GM21423 (cell line): ENCODE measurements around the gene HGF.
A peak's percentile ranks its signal among the peaks of the same experiment; 100 is the strongest.
"Not testable (repeated sequence)": the region's sequence is repeated elsewhere in the genome, so short reads cannot be mapped to it uniquely, and the experiment has no call there.

Experiments
- ATAC-seq: cut with Tn5 transposase; IDR thresholded peaks from one replicate; pipeline ENCODE4 v1.9.1; 2021; ENCODE audit warnings: mild to moderate bottlenecking, moderate library complexity; ENCODE audit not compliant: unreplicated experiment

HGF gene

GRCh38 chr7:81769891-81770727 lies at the start of gene HGF:
HGF (minus strand) TSS chr7:81770047; CDS start chr7:81769971, 76 bp downstream.
- no peak for ATAC-seq

GRCh38 chr7:81816312-81816711 lies 46.5 kb upstream of the HGF start:
- no peak for ATAC-seq

GRCh38 chr7:81812866-81813476 lies 43.1 kb upstream of the HGF start:
- peak; percentile 78 for ATAC-seq

GRCh38 chr7:81811956-81812865 lies 42.4 kb upstream of the HGF start:
- ATAC-seq = peak; percentile 38

- ATAC-seq = no peak
These were observed 40.8 kb upstream of the HGF start for GRCh38 chr7:81810476-81811155.

GRCh38 chr7:81808310-81808709 lies 38.5 kb upstream of the HGF start:
- ATAC-seq = not testable (repeated sequence)

GRCh38 chr7:81803267-81803666 lies 33.4 kb upstream of the HGF start:
- ATAC-seq = no peak

GRCh38 chr7:81802251-81802650 lies 32.4 kb upstream of the HGF start:
- no peak for ATAC-seq

- ATAC-seq = no peak
These were observed 31.7 kb upstream of the HGF start for GRCh38 chr7:81801532-81801931.

- ATAC-seq = no peak
These were observed 22.0 kb upstream of the HGF start for GRCh38 chr7:81791568-81792518.

- no peak for ATAC-seq
These were observed 20.8 kb upstream of the HGF start for GRCh38 chr7:81790686-81791085.

- no peak for ATAC-seq
These were observed 20.3 kb upstream of the HGF start for GRCh38 chr7:81790120-81790500.

GRCh38 chr7:81789406-81790119 lies 19.7 kb upstream of the HGF start:
- no peak for ATAC-seq

- ATAC-seq = no peak
These were observed 18.4 kb upstream of the HGF start for GRCh38 chr7:81788246-81788645.

GRCh38 chr7:81783818-81784217 lies 14.0 kb upstream of the HGF start:
- no peak for ATAC-seq

- no peak for ATAC-seq
These were observed 11.3 kb upstream of the HGF start for GRCh38 chr7:81780914-81781693.

GRCh38 chr7:81779706-81780105 lies 9.9 kb upstream of the HGF start:
- no peak for ATAC-seq

GRCh38 chr7:81777697-81778096 lies 7.8 kb upstream of the HGF start:
- ATAC-seq = no peak
